Nephron progenitor cell (in vitro differentiated cells): ENCODE results near the gene FXYD2.
A peak's percentile ranks its signal among the peaks of the same experiment; 100 is the strongest.

Experiments
- DNase-seq: peaks from one replicate; pipeline ENCODE4 v3.0.0; 2021
- H3K27ac Mint-ChIP-seq: 2 replicates; pipeline ENCODE4 v1.8.0; 2021; ENCODE audit warnings: mild to moderate bottlenecking, moderate library complexity, mixed read lengths
- H3K27me3 Mint-ChIP-seq: 2 replicates; pipeline ENCODE4 v1.8.0; 2021; ENCODE audit warnings: mild to moderate bottlenecking, low read depth, mixed read lengths; ENCODE audit not compliant: poor library complexity
- H3K36me3 Mint-ChIP-seq: 2 replicates; pipeline ENCODE4 v1.8.0; 2021; ENCODE audit warnings: low read depth, mixed read lengths
- H3K4me1 Mint-ChIP-seq: 2 replicates; pipeline ENCODE4 v1.8.0; 2021; ENCODE audit warnings: mixed read lengths
- H3K4me3 Mint-ChIP-seq: 2 replicates; pipeline ENCODE4 v1.8.0; 2021; ENCODE audit warnings: mild to moderate bottlenecking, moderate library complexity, mixed read lengths
- H3K9me3 Mint-ChIP-seq: 2 replicates; pipeline ENCODE4 v1.8.0; 2021; ENCODE audit warnings: mild to moderate bottlenecking, moderate library complexity, mixed read lengths
- TF ChIP-seq, protein P1 (sequence below): fragments of 200-600 bp; sonication (generic); IDR thresholded peaks from 2 replicates; pipeline ENCODE4 v1.5.0; 2021; ENCODE audit warnings: antibody characterized with exemption

Gene FXYD2

DNA sequence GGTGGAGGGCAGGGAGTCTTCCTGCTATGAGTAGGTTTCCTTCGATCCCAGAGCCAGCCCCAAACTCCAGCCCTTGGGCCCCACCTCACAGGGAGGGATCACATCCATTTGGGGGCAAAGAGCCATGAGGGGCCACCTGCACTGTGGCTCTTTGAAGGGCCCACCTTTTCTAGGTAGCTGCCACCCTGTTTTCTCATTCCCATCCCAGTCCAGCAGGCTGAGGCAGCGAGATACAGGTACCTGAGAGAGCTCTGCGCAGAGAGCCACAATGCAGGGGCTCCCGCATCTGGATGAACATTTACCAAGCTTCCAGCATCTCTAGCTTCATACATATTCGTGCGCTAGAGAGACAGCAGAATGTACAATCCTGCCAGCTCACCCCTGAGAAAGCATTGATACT, 35.6 kb upstream of the FXYD2 start:
- Mint-ChIP-seq H3K27me3 (peaks cover 7% of the 10 kb centered on the region), H3K27ac (no peak overlapping the region), H3K4me3 (no peak overlapping the region), H3K36me3 (no peaks in the 10 kb centered on the region), H3K9me3 (no peaks in the 10 kb centered on the region), H3K4me1 (peaks cover 63% of the 10 kb centered on the region)
- no peak for DNase-seq
- TF ChIP-seq, protein P1, sequence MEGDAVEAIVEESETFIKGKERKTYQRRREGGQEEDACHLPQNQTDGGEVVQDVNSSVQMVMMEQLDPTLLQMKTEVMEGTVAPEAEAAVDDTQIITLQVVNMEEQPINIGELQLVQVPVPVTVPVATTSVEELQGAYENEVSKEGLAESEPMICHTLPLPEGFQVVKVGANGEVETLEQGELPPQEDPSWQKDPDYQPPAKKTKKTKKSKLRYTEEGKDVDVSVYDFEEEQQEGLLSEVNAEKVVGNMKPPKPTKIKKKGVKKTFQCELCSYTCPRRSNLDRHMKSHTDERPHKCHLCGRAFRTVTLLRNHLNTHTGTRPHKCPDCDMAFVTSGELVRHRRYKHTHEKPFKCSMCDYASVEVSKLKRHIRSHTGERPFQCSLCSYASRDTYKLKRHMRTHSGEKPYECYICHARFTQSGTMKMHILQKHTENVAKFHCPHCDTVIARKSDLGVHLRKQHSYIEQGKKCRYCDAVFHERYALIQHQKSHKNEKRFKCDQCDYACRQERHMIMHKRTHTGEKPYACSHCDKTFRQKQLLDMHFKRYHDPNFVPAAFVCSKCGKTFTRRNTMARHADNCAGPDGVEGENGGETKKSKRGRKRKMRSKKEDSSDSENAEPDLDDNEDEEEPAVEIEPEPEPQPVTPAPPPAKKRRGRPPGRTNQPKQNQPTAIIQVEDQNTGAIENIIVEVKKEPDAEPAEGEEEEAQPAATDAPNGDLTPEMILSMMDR: no peak

GRCh38 chr11:117859488-117860112, 35.1 kb upstream of the FXYD2 start:
- Mint-ChIP-seq H3K36me3 (peaks cover 1% of the 10 kb centered on the region), H3K9me3 (no peaks in the 10 kb centered on the region), H3K4me3 (no peak overlapping the region), H3K4me1 (peaks cover 69% of the 10 kb centered on the region), H3K27ac (peak overlapping the region; percentile 16), H3K27me3 (peaks cover 4% of the 10 kb centered on the region)
- DNase-seq: no peak
- TF ChIP-seq, protein P1: no peak

DNA sequence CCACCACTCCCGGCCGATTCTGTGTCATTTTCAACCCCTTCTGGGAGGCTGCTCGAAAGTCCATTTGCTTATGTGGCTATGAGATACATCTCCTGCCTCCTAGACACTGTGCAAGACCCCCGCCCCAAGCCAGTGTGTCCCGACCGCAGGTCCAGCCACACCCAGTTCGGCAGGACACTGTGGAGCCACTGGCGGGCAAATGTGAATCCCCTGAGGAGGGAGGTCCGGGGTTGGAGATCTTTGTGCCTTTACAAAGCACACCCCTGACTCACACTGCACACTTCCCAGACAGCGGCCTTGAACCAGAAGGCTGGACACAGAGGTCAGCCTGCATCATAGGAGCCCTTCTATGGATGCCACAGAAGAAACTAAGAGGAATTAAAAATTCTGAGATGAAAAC, 34.5 kb upstream of the FXYD2 start:
- Mint-ChIP-seq H3K27ac (no peak overlapping the region), H3K4me1 (peaks cover 72% of the 10 kb centered on the region), H3K27me3 (peaks cover 8% of the 10 kb centered on the region), H3K36me3 (peaks cover 7% of the 10 kb centered on the region), H3K4me3 (no peak overlapping the region), H3K9me3 (peaks cover 3% of the 10 kb centered on the region)
- TF ChIP-seq, protein P1: no peak
- DNase-seq: no peak

- H3K4me1 Mint-ChIP-seq: peaks cover 64% of the 10 kb centered on the region
Measured at GRCh38 chr11:117857734-117858414, 33.3 kb upstream of the FXYD2 start.

GRCh38 chr11:117855912-117856651, 31.5 kb upstream of the FXYD2 start:
- Mint-ChIP-seq H3K27ac (peak overlapping the region; percentile 54), H3K36me3 (peaks cover 35% of the 10 kb centered on the region), H3K4me1 (peaks cover 46% of the 10 kb centered on the region), H3K4me3 (peak overlapping the region; percentile 29), H3K9me3 (peaks cover 31% of the 10 kb centered on the region), H3K27me3 (peaks cover 13% of the 10 kb centered on the region)
- no peak for DNase-seq
- TF ChIP-seq, protein P1: no peak

More at GRCh38 chr11:117857734-117858414, 33.3 kb upstream of the FXYD2 start:
- Mint-ChIP-seq H3K36me3 (peaks cover 17% of the 10 kb centered on the region), H3K4me3 (no peak overlapping the region), H3K27ac (no peak overlapping the region), H3K27me3 (peaks cover 10% of the 10 kb centered on the region), H3K9me3 (peaks cover 15% of the 10 kb centered on the region)
- DNase-seq: no peak
- TF ChIP-seq, protein P1: no peak
